Spleen (tissue), 11 donors: Measurements from ENCODE around the gene FMN2. TPM values are rescaled to one million over a fixed set of nuclear protein-coding genes. Genes with fewer than 3 reads are reported as not detected.

Source experiments
- DNase-seq: peaks from one replicate; pipeline ENCODE4 v3.0.0-alpha.2; 2020
- H3K27ac ChIP-seq, 8 donors: fragments of 200-600 bp; sonication (generic) in 7 of 8; 1 replicate in 4 of 8; 2 replicates in 4 of 8; pipeline versions ENCODE4 v1.5.0 to v1.8.0; 2016 to 2021; ENCODE audit warnings: inconsistent platforms in 4 of 8, mild to moderate bottlenecking in 4 of 8, moderate library complexity in 1 of 8
- H3K27me3 ChIP-seq, 7 donors: fragments of 200-600 bp; sonication (generic) in 6 of 7; replicated peaks in 1 of 7; 1 replicate in 4 of 7; 2 replicates in 3 of 7; pipeline versions ENCODE4 v1.5.0 to v1.8.0; 2016 to 2021; ENCODE audit warnings: inconsistent platforms in 3 of 7, mild to moderate bottlenecking in 1 of 7
- H3K36me3 ChIP-seq, 6 donors: fragments of 200-600 bp; sonication (generic) in 5 of 6; 1 replicate in 4 of 6; 2 replicates in 2 of 6; pipeline versions ENCODE4 v1.5.0 to v1.8.0; 2016 to 2021; ENCODE audit warnings: inconsistent platforms in 2 of 6
- H3K4me1 ChIP-seq, 6 donors: fragments of 200-600 bp; sonication (generic) in 5 of 6; 1 replicate in 3 of 6; 2 replicates in 3 of 6; pipeline versions ENCODE4 v1.5.0 to v1.8.0; 2016 to 2021; ENCODE audit warnings: inconsistent platforms in 3 of 6
- H3K4me3 ChIP-seq, 8 donors: fragments of 200-600 bp; sonication (generic) in 7 of 8; 1 replicate in 4 of 8; 2 replicates in 4 of 8; pipeline versions ENCODE4 v1.5.0 to v1.8.0; 2016 to 2021; ENCODE audit warnings: inconsistent platforms in 4 of 8, mild to moderate bottlenecking in 4 of 8, moderate library complexity in 2 of 8
- H3K9me3 ChIP-seq, 8 donors: fragments of 200-600 bp; sonication (generic) in 7 of 8; 1 replicate in 4 of 8; 2 replicates in 4 of 8; pipeline versions ENCODE4 v1.5.0 to v1.8.0; 2016 to 2021; ENCODE audit warnings: inconsistent platforms in 4 of 8
- CTCF ChIP-seq, 11 experiments: fragments of 200-600 bp in 7 of 11; fragments of 450-650 bp in 4 of 11; sonication (generic) in 4 of 11; IDR thresholded peaks in 8 of 11; conservative IDR thresholded peaks in 3 of 11; 1 replicate in 7 of 11; 2 replicates in 4 of 11; pipeline versions ENCODE4 v1.4.0 to v1.8.0; 2016 to 2021; ENCODE audit warnings: antibody characterized with exemption in 11 of 11, inconsistent platforms in 4 of 11, mild to moderate bottlenecking in 1 of 11
- POLR2A ChIP-seq, 3 donors: fragments of 450-650 bp; IDR thresholded peaks; one replicate each; pipeline ENCODE4 v1.5.1; 2017; ENCODE audit warnings: antibody characterized with exemption in 3 of 3, mild to moderate bottlenecking in 1 of 3
- POLR2AphosphoS5 ChIP-seq, 3 donors: sonication (generic); formaldehyde crosslinking; IDR thresholded peaks; one replicate each; pipeline ENCODE4 v1.5.1; 2017; ENCODE audit warnings: antibody characterized with exemption in 3 of 3
- WGBS, 5 donors: extraction: QIAGEN DNeasy Blood & Tissue Kit in 3 of 5; methylation state at CpG; one replicate each; pipeline versions ENCODE4 v1.1.5 to v1.1.7; 2013 to 2018; 5-methylcytosine and 5-hydroxymethylcytosine counted together
- intact Hi-C: fragments of 100-400 bp; cut with DNase I; formaldehyde crosslinking; loops from one replicate; pipeline ENCODE4 v1.15.0; 2023; ENCODE audit warnings: low total_unique reads
- polyA plus RNA-seq, 3 donors: library from polyadenylated mRNA; stranded (reverse); fragments of 200-250 nt; gene quantifications; one replicate each; pipeline ENCODE4 v1.2.1, GENCODE V29; 2013
- total RNA-seq, 7 donors: library from RNA; depleted of rRNA in 3 of 7; stranded (reverse); fragments of >200 nt in 3 of 7; fragmentation: NEBNext Ultra II Directional in 4 of 7; extraction: Animal tissue kit (Norgen Biotek cat#: 25700) in 4 of 7; gene quantifications; one replicate each; pipeline versions ENCODE4 v1.1.0 to v1.2.1, GENCODE V29; 2016 to 2021
- donor health status: healthy with polysubstance abuse.
- donor health status: DM: no; HTN: no; CAD: no; lungs with moderate emphysema.
- donor health status: DM: no; HTN: no; CAD: no.
- donor health status: Bipolar disorder and iron deficiency.
- donor health status: healthy.
- donor health status: DM: no; HTN: no; CAD: no.
- donor health status: DM: yes; HTN: yes; CAD: no.

Gene FMN2
- total and polyA plus RNA-seq, 10 donors: 0.04 to 0.24 (median 0.12) TPM; not detected in 6

- H3K4me1 ChIP-seq: no peaks in the 10 kb centered on the region
- no peak for DNase-seq
- WGBS, 5 donors: 73 to 85% (median 78%) methylated on average over 6 of the region's 6 CpGs
- H3K9me3 ChIP-seq: no peaks in the 10 kb centered on the region
- TF ChIP-seq POLR2A (IDR thresholded peaks at IDR 0.05): no peak
- TF ChIP-seq POLR2AphosphoS5 (IDR thresholded peaks at IDR 0.05): no peak
- no peak for TF ChIP-seq CTCF (IDR thresholded peaks at IDR 0.05 in 8 of 11, conservative IDR thresholded peaks at IDR 0.05 in 3 of 11)
- H3K4me3 ChIP-seq: no peak overlapping the region
- H3K27me3 ChIP-seq: no peaks in the 10 kb centered on the region
- intact Hi-C loops: no loop called here
- H3K36me3 ChIP-seq: no peaks in the 10 kb centered on the region
- no peak overlapping the region for H3K27ac ChIP-seq
These were observed 19.9 kb downstream of the FMN2 start for GRCh38 chr1:240111558-240111957.

GRCh38 chr1:240114222-240114621 is 22.5 kb downstream of the FMN2 start:
- Histone ChIP-seq H3K27ac (no peak overlapping the region), H3K36me3 (no peaks in the 10 kb centered on the region), H3K9me3 (no peaks in the 10 kb centered on the region), H3K27me3 (no peaks in the 10 kb centered on the region), H3K4me3 (no peak overlapping the region), H3K4me1 (no peaks in the 10 kb centered on the region)
- intact Hi-C loops: no loop called here
- no peak for TF ChIP-seq CTCF (IDR thresholded peaks at IDR 0.05 in 8 of 11, conservative IDR thresholded peaks at IDR 0.05 in 3 of 11)
- TF ChIP-seq POLR2A (IDR thresholded peaks at IDR 0.05): no peak
- TF ChIP-seq POLR2AphosphoS5 (IDR thresholded peaks at IDR 0.05): no peak
- no peak for DNase-seq
- WGBS, 5 donors: 22 to 63% (median 44%) methylated on average over 1 of the region's 1 CpG

- Histone ChIP-seq H3K4me1 (no peaks in the 10 kb centered on the region), H3K27ac (no peak overlapping the region), H3K4me3 (no peak overlapping the region), H3K27me3 (no peaks in the 10 kb centered on the region), H3K9me3 (no peaks in the 10 kb centered on the region), H3K36me3 (no peaks in the 10 kb centered on the region)
- intact Hi-C loops: no loop called here
- 65 to 76% (median 69%) methylated on average over 6 of the region's 6 CpGs for WGBS, 5 donors
- TF ChIP-seq CTCF (IDR thresholded peaks at IDR 0.05 in 8 of 11, conservative IDR thresholded peaks at IDR 0.05 in 3 of 11) (no peak), POLR2AphosphoS5 (IDR thresholded peaks at IDR 0.05) (no peak), POLR2A (IDR thresholded peaks at IDR 0.05) (no peak)
- no peak for DNase-seq
These were observed 24.1 kb downstream of the FMN2 start for GRCh38 chr1:240115831-240116230.

- H3K27me3 ChIP-seq: no peaks in the 10 kb centered on the region
- H3K4me3 ChIP-seq: no peak overlapping the region
- 80 to 91% (median 84%) methylated on average over 16 of the region's 16 CpGs for WGBS, 5 donors
- no peak overlapping the region for H3K27ac ChIP-seq
- H3K4me1 ChIP-seq: no peaks in the 10 kb centered on the region
- DNase-seq: no peak
- no peaks in the 10 kb centered on the region for H3K9me3 ChIP-seq
- H3K36me3 ChIP-seq: no peaks in the 10 kb centered on the region
- intact Hi-C loops: no loop called here
- TF ChIP-seq POLR2A (IDR thresholded peaks at IDR 0.05) (no peak), POLR2AphosphoS5 (IDR thresholded peaks at IDR 0.05) (no peak), CTCF (IDR thresholded peaks at IDR 0.05 in 8 of 11, conservative IDR thresholded peaks at IDR 0.05 in 3 of 11) (no peak)
These were observed 25.4 kb downstream of the FMN2 start for GRCh38 chr1:240116831-240117769.
